Measurements from ENCODE around the gene SLC38A8.

Gene SLC38A8

DNA sequence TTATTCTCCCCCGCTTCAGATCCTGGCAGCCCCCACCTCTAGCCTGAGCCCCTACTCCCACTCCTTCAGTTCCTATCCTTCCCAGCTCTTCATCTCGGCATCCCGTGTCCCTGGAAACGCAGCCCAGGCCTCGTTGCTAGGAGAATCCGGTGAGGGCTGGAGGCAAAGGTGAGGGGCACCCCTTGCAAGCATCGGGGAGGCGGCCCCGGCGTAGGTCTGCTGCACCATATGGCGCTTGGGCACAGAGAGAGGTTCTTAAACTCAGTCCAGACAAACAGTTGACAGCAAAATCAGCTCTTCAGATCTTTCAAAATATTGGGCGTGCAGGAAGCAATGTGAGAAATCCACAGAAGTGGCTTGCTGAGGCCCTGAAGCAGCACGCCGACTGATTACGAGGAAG is 15.0 kb downstream of the SLC38A8 start:
- no peak for DNase-seq

- no peak for DNase-seq
Observed at GRCh38 chr16:84026606-84027005, 16.0 kb downstream of the SLC38A8 start.

GRCh38 chr16:84024854-84025253 is 17.7 kb downstream of the SLC38A8 start:
- DNase-seq: no peak

GRCh38 chr16:84022644-84023043 is 20.0 kb downstream of the SLC38A8 start:
- DNase-seq: no peak

DNA sequence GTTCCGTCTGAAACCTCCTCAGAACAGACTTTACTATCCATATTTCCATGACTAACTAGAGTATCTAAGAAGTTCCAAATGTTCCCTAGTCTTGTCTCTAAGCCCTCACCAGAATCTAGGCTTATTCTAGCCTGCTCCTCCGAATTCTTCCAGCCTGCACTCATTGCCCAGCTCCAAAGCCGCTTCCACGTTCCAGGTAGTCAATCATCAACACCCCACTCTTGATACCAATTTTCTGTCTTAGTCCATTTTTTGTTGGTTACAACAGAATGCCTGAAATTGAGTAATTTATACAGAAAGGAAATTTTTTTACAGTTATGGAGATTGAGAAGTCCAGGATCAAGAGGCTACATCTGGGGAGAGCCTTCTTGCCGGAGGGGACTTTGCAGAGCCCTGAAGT is 21.1 kb downstream of the SLC38A8 start:
- DNase-seq: no peak

DNA sequence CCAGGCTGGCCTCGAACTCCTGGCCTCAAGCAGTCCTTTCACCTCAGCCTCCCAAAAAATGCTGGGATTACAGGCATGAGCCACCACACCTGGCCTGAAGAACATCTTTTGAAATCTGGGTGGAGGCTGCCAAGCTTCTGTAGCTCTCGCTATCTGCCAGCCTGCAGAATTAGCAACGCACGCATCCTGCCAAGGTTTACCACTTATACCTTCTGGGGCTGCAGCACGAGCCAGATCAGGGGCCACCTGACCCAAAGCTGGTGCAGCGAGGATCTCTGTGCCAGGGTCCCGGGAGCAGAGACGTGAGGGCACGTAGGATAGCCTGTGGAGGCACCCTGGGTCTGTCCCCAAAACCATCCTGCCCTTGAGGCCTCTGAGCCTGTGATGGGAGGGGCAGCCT is 22.2 kb downstream of the SLC38A8 start:
- DNase-seq: no peak

- DNase-seq: no peak
Observed at GRCh38 chr16:84018710-84019109, 23.9 kb downstream of the SLC38A8 start.

GRCh38 chr16:84016477-84016876 is 26.1 kb downstream of the SLC38A8 start:
- no peak for DNase-seq

DNA sequence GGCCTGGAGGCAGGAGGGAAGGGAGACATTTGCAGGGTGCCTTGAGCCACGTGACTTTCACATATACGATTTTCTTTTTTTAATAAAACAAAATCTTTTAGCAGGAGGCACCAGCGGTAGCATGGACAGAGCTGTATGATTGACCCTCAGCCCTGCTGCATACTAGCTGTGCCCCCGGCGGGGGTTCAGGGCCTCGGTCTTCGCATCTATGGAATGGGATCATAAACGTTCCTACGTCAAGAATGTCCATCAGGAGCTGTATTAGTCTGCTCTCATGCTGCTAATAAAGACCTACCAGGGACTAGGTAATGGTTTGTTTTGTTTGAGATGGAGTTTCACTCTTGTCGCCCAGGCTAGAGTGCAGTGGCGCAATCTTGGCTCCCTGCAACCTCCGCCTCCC is 27.2 kb downstream of the SLC38A8 start:
- no peak for DNase-seq

- DNase-seq: no peak
Observed at GRCh38 chr16:84014570-84015327, 27.8 kb downstream of the SLC38A8 start.

GRCh38 chr16:84013787-84014569 is 28.6 kb downstream of the SLC38A8 start:
- no peak for DNase-seq

GRCh38 chr16:84009282-84009681 is 33.3 kb downstream of the SLC38A8 start:
- DNase-seq: no peak

DNA sequence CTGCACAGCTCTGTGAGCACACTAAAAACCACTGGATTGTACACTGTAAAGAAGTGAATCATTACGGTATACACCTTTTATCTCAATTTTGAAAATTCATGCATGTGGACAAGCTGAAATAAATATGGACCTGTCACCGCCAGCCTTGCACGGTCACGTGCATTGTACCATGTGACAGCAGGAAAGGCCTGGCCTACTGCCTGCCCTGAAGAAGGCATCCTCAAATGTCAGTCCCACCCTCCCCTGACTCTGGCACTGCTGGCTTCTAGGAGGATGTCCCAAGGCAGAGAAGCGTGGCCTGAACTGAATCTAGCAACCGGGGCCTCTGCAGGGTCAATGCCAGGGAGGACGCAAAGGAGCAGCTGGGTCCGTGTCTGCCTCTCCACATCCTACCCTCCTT is 34.6 kb downstream of the SLC38A8 start:
- no peak for DNase-seq

GRCh38 chr16:84007520-84007919 is 35.1 kb downstream of the SLC38A8 start:
- no peak for DNase-seq

GRCh38 chr16:84005391-84005790 is 37.2 kb downstream of the SLC38A8 start:
- no peak for DNase-seq

DNA sequence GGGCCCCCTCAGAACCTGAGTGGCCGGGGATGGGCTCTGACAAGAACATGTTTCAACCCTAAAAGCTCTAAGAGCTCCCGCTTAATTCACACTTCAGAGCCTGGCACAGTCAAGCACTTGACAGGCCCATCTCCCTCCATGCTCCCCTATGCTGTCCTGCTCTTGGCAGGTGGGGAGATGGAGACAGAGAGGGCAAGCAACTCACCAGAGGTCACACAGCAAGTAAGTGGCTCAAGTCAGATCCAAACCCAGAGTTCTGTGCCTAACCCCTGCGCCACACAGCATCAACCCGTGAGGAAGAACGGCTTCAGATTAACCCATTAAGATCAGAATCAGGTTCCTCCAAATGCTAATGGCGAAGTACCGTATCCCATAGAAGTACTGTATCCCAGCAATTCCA is 38.2 kb downstream of the SLC38A8 start:
- no peak for DNase-seq

GRCh38 chr16:84003038-84003437 is 39.6 kb downstream of the SLC38A8 start:
- DNase-seq: no peak

DNA sequence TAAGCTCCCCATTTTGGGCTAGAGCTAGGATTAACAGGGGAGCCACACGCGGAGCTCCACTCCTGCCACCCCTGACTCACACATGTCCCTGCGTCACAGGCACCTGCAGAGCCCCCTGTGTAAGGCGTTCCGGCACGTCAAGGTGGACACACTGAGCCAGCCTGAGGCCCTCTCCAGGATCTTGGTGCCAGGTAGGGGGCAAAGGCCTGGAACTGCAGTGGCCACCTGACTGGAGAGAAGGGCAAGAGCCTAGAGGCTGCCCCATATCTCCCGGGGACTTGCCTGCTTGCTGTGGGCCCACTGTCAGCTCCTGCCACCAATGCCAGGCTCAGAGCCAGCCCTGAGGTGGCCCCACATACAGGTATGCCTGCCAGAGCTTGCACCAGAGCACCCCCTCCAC is 40.9 kb downstream of the SLC38A8 start:
- DNase-seq: no peak

- no peak for DNase-seq
Observed at GRCh38 chr16:84000989-84001642, 41.5 kb downstream of the SLC38A8 start.

- DNase-seq: no peak
Observed at GRCh38 chr16:83998091-83998490, 44.5 kb downstream of the SLC38A8 start.

GRCh38 chr16:83996481-83997252 is 45.9 kb downstream of the SLC38A8 start:
- DNase-seq: no peak

DNA sequence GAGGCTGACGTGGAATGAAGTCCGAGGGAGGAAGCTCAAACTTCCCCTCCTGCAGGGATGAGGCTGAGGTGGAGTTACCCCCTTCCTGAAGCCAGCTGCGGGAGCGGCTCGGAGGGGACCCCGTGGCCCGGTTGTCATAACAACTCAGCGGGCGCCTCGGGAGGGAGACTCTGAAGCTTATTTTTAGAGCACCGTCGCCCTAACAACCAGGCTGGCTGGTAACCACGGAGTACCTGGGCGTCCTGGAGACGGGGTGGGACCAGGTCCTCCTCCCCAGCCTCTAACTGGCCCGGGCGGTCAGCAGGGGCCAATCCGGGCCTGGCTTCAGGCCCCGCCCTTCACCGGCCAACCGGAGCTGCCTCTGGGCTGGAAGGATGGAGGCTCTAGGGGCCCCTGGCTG is 46.8 kb downstream of the SLC38A8 start:
- DNase-seq: peak; percentile 34

GRCh38 chr16:83994703-83995102 is 47.9 kb downstream of the SLC38A8 start:
- no peak for DNase-seq

Measured in DMS 273 treated with DMSO at 0.1 percent for 48 hours (cell line).